Retina (tissue), 1 donor: ENCODE results near the gene ACSS3.
"Not testable (repeated sequence)": the region's sequence is repeated elsewhere in the genome, so short reads cannot be mapped to it uniquely, and the experiment has no call there.

Experiments used
- DNase-seq: peaks from one replicate; pipeline ENCODE4 v3.0.0-alpha.2; 2016

The ACSS3 gene

DNA sequence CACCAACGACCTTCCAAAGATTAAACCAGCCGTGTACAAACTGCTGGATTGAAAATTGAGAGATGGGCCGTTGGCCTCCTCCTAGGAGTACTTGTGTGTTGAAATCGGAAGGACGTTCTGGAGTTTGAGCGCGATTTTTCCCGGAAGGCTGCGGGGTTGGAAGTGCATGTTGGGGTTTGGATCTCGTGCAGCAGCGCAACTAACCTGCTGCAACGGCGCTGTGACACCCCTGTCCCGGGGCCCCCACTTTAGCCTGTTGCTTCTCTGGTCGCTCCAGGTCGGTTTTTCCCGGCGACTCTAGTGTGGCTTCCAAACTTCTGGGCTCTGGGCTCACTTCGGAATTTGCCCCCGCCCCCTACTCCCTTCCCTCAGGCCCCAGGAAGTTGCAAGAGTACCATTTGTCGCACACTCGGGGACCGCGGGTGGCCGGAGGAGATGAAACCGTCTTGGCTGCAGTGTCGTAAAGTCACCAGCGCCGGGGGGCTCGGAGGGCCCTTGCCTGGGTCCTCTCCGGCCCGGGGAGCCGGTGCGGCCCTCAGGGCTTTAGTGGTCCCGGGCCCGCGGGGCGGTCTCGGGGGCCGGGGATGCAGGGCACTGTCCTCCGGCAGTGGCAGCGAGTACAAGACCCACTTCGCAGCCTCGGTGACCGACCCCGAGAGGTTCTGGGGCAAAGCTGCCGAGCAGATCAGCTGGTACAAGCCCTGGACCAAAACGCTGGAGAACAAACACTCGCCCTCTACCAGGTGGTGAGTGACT lies at the start of gene ACSS3:
TSS of gene ACSS3 (plus strand) at position 394 of the 756 bp plus-strand sequence. CDS start at position 436, 42 bp downstream.
- DNase-seq: peak; percentile 85

- no peak for DNase-seq
Observed at GRCh38 chr12:81034926-81035325, 43.0 kb upstream of the ACSS3 start.

- DNase-seq: no peak
Observed at GRCh38 chr12:81039231-81039630, 38.6 kb upstream of the ACSS3 start.

DNA sequence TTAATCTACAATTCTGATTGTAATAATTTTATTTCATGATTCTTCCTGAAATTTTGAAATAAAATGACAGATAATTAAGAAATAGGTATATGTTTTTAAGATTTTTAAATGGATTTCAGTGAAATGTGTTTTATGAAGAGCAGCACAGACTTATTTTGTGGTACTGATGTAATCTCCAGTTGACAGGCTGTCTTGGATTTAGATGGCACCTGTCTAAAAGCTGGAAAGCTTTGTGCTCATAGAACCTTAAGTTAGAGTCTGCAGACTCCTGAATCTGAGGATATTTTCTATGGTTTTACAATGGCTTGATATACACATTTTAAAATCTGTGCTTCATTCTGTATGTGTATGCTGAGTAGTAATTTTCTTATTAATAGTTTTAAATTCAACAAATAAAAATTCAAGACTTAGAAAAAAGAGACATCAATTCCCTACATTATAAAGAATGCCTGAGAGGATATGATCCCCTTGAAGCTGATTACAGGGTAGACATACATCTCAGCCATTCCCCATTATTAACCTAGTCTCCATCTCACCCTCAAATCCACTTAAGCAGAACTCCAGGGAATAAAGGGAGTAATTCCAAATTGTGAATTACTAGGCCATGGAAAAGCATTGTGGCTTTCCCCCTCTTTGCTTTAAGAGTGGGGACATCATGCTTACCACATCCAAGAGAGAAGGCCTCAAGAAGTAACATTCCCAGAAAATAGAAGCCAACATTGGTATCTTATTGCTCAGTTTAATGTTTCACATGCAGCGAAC lies 33.7 kb upstream of the ACSS3 start:
- DNase-seq: no peak

DNA sequence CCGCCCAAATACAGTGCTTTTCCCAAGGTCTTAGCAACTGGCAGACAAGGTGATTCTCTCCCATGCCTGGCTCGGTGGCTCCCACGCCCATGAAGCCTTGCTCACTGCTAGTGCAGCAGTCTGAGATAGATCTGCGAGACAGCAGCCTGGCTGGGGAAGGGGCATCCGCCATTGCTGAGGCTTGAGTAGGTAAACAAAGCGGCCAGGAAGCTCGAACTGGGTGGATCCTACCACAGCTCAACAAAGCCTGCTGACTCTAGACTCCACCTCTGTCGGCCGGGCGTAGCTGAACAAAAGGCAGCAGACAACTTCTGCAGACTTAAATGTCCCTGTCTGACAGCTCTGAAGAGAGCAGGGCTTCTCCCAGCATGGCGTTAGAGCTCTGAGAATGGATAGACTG lies 12.9 kb upstream of the ACSS3 start:
- not testable (repeated sequence) for DNase-seq

- no peak for DNase-seq
Observed at GRCh38 chr12:81070846-81071245, 7.0 kb upstream of the ACSS3 start.

- DNase-seq: no peak
Observed at GRCh38 chr12:81075539-81075938, 2.3 kb upstream of the ACSS3 start.

- no peak for DNase-seq
Observed at GRCh38 chr12:81077329-81077685, 572 bp upstream of the ACSS3 start.

- DNase-seq: no peak
Observed at GRCh38 chr12:81078469-81079196, 754 bp downstream of the ACSS3 start.

DNA sequence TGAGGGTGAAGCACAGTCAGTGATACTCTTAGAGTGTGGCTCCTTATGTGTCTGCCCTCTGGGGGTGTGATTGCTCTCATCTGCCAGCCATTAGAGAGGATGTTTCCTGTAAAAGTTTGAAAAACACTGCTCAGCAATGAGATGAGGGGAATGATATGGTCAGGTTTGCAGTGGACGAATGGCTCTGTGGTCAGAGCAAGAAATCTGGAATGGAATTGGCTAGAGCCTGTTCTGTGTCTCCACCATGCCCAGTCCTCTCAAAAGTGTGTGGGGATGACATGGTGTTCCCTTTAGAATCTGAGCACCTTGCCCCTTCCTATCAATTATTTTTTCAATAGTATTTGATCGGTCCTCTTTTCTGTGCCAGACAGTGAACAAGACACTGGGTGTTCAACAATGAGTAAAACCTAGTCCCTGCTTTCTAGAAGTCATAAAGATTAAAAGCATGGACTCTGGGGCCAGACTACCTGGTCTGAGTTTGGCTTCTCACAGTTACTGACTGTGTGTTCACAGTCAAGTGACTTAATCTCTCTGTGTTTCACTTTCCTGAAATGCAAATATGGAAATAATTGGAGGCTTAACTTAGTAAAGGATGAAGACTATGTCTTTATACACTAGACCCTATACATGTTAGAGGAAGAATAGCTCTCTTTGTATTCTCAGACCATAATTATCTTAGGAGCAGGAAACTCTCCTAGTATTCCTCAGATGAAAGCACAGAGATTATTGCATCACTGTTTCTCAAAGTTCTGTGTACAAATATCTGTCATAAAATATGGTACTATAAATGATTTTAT lies 1.6 kb downstream of the ACSS3 start:
- no peak for DNase-seq

DNA sequence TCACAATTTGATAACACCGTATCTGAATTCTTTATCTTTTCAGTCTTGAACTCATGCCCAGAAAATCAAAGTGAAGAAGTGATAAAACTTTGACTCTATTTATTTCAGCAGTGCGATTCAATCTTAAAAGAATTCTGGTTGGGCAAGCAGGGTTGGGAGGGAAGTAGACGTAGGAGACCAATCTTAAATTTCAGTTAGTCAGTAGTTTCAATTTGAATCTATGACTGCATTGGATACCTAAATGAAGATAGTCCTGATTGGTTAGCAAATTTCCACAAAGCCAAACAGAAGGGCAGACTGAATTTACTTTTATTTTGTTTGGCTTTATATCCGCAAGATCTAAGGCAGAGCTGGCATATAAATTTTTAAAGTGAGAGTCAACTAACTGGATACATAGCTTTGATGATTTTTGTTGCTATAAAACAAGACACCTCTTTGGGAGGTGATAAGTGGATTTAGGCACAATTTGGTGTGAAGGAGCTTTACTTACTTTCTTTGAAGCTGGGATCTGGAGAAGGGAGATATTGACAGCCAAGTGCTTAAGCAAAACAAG lies 2.6 kb downstream of the ACSS3 start:
- DNase-seq: no peak

- no peak for DNase-seq
Observed at GRCh38 chr12:81081726-81082125, 3.8 kb downstream of the ACSS3 start.

- DNase-seq: no peak
Observed at GRCh38 chr12:81083018-81083417, 5.1 kb downstream of the ACSS3 start.

DNA sequence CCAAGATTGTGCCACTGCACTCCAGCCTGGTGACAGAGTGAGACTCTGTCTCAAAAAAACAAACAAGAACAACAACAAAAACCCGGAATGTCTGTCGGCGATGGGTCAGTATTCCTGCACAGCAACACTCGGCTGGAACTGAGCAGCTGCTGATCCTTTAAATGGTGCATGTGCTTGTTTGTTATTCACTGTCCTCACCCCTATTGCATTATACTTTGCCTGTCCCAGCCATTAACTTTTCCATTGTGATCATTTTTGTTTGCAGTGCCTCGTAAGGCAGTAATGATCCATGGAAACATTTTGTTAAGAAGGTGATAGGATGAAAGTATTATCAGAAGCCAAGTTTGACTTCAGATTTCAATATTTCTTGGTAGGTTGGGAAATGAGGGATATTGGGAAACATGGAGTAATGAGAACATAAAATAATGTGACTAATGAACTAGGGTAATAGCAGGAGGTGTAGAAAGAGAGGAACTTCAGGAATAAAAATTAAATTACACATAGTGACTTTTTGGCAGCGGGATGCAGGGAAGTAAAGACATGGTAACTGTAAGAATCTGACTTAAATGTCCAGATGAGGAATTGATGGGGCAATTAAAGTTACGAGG lies 6.1 kb downstream of the ACSS3 start:
- DNase-seq: no peak

GRCh38 chr12:81084811-81085350 lies 7.0 kb downstream of the ACSS3 start:
- DNase-seq: no peak

- DNase-seq: no peak
Observed at GRCh38 chr12:81085832-81086231, 8.0 kb downstream of the ACSS3 start.

- DNase-seq: peak; percentile 22
Observed at GRCh38 chr12:81086342-81086741, 8.5 kb downstream of the ACSS3 start.

DNA sequence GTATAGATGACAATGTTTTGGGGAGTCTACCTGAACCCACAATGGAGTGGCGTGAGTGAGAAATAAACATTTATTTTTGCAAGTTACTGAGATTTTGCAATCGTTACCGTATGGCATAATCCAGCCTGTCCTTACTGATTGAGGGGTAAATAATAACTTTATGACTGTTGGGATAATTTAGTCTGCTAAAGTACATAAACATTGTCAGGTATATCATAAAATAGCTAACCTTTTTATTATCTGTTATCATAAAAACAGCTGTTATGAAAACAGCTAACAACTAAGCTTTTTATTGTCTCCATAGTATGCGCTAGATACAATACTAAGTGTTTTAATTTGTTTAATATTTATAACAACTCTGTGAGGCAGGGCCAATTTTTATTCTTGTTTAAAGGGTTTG lies 10.3 kb downstream of the ACSS3 start:
- no peak for DNase-seq

DNA sequence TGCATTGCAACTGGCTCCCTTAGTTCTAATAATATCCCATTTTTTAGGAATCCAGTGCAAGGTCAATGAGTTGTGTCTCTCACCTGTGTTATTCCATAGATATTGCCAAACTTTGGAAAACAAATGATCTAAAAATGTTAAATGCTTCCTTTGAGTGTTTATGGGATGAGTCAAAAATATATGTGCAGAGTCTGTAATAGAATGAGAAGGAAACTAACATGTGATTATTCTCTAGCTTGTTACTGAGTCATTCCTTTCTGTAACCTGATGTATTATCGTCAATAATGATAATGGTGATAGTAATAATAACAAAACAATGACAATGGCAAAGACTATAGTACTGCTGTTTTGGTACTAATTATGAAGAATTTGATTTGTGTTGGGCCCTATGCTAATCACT lies 11.5 kb downstream of the ACSS3 start:
- no peak for DNase-seq

GRCh38 chr12:81092053-81092452 lies 14.2 kb downstream of the ACSS3 start:
- DNase-seq: no peak

GRCh38 chr12:81094718-81095360 lies 17.0 kb downstream of the ACSS3 start:
- DNase-seq: no peak
